ENCODE measurements around the gene ELMO1.

ELMO1 gene

DNA sequence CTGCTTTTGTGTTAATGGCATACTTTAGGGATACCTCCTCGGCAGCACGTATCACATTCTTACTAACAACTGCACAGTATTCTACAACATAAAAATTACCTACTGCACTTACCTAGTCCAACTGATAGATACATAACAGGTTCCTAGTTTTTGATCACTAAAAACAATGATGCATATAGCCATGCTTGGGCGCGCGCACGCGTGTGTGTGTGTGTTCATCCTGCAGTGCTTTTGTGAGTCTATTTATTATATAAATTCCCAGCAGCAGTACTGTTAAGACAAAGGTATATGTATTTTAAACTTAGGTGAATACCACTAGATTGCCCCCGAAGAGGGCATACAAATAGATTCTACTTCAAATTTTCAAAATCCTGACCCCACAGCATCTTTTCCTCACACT, 181.4 kb downstream of the ELMO1 start:
- no peak for DNase-seq (ENCODE audit: low read depth in 2 of 2)

DNA sequence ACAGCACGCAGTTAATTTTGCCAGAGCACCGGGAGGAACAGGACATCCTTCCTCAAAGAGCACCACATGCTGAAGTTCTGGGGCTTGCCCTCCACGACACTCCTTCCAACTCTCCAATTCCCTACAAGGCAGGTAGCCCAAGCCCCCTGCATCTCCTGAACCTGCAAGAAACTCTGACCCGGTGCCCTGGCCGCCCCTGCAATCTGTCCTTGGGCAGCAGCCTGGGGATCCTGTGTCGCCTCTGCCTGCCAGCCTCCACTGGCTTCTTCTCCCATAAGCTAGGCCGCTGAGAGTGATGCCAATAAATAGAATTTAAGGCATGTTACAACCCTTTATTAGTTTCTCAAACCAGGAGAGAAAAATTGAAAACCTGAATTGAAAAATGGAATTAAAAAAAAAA, 182.8 kb downstream of the ELMO1 start:
- no peak for DNase-seq (ENCODE audit: low read depth in 2 of 2)

DNA sequence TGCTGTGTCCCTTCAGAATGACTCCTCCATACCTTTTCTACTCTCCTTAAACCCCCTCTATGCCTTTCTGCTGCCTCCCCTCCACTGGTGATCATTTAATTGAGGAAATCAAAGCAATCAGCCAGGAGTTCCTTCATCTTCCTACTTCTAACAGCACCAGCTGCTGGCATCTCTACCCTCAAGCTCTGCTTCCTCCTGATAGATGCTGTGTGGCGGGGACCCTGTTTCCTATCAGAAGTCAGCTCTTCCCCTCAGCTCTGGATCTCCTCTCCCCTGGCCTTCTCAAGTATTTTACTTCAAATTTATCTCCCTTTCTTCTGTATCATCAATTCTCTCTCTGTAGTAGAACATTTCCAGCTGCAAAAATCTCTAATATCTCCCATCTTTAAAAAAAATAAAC, 183.7 kb downstream of the ELMO1 start:
- no peak for DNase-seq (ENCODE audit: low read depth in 2 of 2)

DNA sequence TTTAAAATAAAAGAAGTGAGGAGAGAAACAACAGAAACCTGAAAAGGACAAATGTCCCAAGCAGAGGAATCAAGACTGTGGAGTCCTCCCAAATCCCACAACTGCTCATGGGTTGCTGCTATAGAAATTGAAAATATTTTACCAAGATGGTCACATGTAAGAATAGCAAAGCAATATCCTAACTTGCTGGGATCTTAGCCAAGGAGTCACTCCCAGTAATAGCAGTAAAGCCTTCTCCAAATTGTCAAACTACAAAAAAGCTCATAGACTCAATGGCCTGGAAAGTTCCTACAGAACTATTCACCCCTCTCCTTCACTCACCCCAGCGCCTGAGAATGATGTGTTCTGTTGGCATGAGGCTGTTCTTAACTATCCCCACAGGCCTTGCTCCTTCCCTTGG, 186.5 kb downstream of the ELMO1 start:
- DNase-seq (ENCODE audit: low read depth in 2 of 2) = no peak

DNA sequence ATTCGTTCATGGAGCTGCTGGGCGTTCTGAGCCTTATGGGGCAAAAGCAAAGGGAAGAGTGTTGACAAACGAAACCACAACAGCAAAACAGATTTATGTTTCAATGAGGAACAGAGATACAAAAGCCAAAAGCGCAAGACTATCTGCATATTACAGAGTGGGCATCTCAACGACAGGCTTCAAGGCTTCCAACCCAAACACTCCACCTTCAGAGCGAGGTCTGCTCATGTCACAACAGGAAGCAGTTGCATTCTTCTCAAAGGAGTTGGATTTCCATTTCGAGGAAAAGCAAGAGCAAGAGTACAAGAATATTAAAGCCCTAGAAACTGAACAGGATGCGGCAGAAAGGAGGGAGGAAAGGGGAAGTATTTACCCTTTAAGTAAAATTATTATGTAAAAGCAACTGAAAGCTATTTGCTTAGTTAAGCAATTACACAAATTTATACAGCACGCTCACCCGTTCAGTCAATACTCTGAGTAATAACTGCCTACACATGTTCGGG, 189.3 kb downstream of the ELMO1 start:
- no peak for DNase-seq (ENCODE audit: low read depth in 2 of 2)

DNA sequence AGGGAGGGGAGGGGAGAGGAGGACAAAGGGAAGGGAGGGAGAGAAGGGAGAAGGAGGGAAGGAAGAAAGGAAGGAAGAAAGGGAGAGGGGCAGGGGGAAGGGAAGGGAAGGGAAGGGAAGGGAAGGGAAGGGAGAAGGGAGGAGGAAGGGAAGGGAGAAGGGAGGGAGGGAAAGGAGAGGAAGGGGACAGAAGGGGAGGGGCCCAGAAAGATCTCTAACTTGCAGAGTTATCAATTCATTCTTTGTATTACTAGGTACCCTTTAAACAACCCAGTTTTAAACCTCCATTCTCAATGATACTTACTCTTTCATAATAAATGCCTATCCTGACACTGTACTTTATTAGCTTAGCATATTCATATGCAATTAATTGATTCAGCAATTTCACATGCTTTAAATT, 192.0 kb downstream of the ELMO1 start:
- no peak for DNase-seq (ENCODE audit: low read depth in 2 of 2)

DNA sequence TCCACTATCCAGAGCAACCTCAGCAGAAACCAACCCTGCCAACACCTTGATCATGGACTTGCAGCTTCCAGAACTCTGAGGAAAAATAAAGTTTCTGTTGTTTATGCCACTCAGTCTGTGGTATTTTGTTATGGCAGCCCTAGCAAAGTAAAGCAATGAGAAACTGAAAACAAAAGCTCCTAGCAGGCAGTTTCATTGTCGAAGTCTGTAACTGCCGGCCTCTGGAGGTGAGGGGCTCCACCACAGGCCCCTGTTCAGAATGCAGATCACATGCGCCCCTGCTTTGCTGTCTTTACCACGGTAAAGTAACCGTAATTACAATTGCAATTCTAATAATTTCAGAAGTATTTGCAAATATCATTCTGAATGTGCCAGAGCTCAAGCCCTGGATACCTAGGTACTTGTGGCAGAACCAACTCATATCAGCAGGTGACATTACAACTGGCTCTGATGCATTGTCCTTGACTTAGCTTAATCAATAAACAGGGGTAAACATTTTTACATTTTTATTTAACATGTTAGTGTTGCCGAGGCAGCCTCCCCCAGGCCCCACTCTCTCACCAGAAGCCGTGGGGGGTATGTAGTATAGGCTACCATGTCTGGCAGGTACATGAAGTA, 193.2 kb downstream of the ELMO1 start:
- no peak for DNase-seq (ENCODE audit: low read depth in 2 of 2)

DNA sequence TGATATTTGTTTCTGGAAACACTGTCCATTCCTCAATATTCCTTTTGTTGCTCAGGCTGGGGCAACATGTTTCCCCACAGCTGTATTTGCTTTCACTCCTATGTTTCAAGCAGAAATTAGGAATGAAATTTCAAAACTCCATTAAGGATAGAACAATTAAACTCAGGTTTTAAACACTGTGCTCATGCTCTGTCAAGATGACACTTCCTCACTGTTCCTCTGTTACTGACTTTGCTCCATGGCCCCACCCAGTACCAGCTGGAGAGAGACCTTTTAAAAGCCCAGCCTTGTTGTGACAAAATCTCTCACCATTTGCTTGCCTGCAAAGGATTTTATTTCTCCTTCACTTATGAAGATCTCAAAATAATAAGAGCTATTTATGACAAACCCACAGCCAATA, 197.4 kb downstream of the ELMO1 start:
- DNase-seq (ENCODE audit: low read depth in 2 of 2) = no peak

DNA sequence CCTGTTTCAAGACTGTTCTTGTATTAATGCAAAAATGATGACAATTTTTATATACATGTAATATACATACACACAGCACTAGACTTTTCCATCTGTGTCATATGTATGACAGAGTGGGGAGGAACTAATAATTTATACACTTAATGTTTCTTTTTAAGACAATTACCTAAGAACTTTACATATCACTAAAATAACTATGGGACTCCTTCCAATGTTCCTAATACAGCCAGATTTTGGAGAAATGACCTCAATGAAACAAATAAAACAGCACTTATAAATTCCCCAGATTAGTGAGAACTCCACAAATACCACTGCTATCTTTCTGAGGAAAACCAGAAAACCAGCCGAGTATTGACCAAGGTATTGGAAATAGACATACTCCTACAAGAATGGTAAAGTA, 199.4 kb downstream of the ELMO1 start:
- DNase-seq (ENCODE audit: low read depth in 2 of 2) = no peak

DNA sequence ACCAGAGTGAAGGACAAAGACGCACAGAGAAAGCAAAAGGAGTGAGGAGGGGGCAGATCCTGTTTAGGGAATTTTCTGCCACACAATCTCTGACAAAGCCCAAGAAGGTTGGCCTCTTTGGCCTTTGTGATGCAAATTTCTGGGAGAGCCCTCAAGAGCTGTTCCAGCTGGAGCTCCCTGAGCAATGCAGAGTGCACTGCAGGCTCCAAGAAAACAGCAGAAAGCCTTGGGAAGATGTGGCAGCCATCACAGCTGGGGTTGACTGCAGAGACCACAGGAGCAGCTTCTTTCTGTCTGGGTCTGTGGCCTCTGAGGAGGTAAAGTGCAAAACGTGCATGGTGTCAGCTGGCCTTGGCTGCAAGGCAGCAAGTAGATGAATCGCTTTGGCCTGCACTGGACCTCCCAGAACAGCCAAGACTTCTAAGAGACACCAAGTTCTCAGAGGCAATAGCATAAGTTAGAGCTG, 200.2 kb downstream of the ELMO1 start:
- no peak for DNase-seq (ENCODE audit: low read depth in 2 of 2)

DNA sequence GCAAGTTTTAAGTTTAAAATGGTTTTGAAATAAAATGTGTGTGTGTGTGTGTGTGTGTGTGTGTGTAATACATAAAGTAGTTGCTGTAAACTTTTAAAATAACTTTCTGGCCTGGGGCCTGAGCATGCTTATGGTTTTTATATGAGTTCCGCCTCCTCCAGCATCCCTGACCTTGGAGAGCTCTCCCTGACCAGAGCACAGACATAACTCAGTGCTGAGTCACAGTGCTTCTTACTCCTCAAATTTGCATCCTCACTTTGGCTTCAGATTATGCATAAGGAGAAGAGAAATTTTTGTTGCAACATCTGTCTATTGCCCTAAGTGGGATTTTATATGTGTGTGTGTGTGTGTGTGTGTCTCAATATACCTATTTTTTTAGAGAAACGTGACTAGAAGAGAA, 200.8 kb downstream of the ELMO1 start:
- no peak for DNase-seq (ENCODE audit: low read depth in 2 of 2)

DNA sequence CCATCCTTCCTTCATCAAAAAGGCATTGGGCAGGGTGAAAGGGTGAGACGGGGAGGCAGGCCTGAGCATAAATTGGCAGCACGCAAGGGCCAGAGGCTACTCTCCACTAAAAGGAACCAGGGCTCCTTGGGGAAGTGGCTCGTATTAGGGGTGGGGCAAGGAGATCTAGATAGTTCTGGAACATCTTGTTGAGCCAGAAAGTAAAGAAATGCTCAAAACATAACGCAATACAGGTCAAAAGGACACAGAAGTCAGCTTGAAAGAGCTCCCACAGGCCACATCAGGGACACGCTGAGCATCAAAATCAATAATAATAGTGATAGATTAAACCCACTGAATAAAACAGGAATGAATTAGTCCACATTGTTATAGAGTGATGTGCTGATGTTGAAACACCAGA, 203.1 kb downstream of the ELMO1 start:
- DNase-seq (ENCODE audit: low read depth in 2 of 2) = no peak

DNA sequence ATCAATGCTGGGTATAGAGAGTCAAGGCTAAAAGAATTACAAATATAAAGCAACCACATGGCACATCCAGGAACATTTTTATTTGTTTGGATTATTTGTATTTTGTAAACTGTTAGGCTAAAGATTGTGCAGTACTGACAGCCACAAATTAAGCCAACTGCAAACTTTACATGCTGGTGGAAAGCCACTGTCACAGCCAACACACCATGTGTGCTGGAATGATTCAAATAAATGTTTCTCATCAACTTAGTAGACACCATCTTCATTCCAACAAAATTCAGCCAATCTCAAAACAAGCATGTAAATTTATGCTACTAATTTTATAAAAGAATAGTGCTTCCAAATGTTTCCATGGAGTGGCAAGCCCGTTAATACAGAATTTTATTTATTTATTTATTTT, 211.8 kb downstream of the ELMO1 start:
- DNase-seq (ENCODE audit: low read depth in 2 of 2) = no peak

DNA sequence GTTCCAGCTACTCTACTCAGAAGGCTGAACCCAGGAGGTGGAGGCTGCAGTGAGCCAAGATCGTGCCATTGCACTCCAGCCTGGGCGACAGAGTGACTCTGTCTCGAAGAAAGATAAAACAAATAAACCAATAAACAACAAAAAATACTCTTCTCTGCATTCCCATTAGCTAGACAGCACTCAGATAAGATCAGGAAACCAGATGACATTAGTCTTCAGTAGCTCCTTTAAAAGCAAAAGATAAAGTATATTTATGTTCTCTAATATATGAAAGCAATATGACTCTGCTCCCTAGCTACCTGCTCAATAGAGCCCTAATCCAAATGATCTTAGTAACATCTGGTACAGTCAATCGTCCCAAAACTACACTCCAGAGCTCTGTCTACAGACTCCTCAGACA, 212.9 kb downstream of the ELMO1 start:
- no peak for DNase-seq (ENCODE audit: low read depth in 2 of 2)

DNA sequence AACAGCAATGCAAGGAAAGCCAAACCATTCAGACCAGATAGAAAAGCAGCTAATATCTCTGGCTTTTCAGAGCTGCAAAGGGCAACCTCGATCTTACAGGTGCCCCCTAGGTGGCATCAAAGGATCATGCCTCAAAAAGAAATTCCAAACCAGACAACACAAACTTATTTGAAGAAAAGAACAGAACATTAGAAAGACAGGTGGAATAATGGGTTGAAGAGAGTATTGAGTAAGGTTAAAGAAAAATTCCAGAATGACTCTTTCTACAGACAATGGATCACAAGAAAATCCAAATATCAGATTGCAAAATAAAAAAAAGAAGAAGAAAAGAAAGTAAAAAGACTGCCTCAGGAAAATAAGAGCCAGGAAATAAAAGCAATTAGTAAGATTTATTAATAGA, 213.7 kb downstream of the ELMO1 start:
- DNase-seq (ENCODE audit: low read depth in 2 of 2) = no peak

DNA sequence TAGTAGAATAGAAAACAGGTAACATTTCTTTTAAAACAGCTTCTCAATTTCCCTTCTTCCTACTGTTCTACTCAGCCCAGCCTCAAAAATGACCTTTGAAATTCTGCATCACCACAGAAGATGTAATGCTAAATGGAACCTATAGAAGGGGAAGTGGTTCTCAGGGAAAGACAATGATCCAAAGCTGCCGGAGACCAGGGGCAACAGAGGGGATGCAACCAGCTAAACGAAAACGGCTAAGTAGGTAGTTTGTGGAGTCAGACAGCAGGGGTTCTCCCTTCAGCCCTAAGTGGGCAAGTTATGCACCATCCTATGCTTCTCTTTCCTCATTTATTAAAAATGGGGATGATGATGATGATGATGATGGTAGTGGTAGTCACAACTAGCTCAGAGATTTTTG, 214.3 kb downstream of the ELMO1 start:
- no peak for DNase-seq (ENCODE audit: low read depth in 2 of 2)

DNA sequence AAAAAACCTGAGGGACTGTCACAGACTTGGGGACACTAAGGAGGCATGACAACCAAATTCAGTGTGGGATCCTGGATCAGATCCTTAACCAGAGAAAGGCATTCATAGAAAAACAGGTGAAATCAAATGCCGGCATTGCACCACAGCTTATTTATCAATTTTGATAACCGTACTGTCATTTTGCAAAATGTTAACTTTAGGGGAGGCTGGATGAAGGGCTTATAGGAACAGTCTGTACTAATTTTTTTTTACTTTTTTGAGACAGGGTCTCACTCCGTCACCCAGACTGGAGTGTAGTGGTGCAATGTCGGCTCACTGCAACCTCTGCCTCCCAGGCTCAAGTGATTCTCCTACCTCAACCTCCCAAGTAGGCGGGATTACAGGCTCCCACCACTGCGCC, 217.1 kb downstream of the ELMO1 start:
- DNase-seq (ENCODE audit: low read depth in 2 of 2) = no peak

DNA sequence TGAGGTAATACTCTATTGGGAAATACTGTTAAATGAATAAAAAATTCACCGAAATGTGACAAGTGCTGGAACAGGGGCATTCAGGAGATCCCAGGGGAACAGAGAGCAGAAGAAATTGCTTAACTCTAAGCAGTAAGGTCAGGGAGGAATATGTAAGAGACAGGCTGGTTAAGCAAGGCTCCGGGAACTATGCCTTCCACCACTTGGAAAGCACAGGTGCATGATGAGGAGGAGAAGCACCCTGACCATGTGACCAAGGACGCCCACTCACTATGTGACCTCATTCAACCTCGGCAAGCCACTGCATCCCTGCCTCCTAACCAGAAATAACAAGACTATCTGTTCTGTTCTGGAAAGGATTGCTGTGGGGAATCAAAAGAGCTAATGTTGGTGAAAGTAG, 218.4 kb downstream of the ELMO1 start:
- no peak for DNase-seq (ENCODE audit: low read depth in 2 of 2)

DNA sequence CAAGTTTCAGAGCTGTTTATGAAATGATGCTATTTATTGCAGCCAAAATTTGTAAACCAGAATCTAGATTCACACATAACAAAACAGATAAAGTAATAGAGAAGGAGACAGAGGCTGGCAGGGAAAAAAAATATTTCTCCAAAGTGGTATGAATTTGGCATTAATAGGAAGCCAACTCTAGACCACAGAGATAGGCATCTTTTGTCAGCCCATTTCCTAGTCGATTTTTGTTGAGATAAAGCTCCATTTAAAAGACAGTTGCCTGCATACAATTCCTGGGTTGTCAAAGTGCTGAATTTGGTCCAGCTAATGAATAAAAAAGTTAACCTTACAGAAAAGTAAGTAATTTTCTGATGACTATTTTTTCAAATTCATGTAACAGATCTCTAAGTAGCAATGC, 219.3 kb downstream of the ELMO1 start:
- DNase-seq (ENCODE audit: low read depth in 2 of 2) = no peak

DNA sequence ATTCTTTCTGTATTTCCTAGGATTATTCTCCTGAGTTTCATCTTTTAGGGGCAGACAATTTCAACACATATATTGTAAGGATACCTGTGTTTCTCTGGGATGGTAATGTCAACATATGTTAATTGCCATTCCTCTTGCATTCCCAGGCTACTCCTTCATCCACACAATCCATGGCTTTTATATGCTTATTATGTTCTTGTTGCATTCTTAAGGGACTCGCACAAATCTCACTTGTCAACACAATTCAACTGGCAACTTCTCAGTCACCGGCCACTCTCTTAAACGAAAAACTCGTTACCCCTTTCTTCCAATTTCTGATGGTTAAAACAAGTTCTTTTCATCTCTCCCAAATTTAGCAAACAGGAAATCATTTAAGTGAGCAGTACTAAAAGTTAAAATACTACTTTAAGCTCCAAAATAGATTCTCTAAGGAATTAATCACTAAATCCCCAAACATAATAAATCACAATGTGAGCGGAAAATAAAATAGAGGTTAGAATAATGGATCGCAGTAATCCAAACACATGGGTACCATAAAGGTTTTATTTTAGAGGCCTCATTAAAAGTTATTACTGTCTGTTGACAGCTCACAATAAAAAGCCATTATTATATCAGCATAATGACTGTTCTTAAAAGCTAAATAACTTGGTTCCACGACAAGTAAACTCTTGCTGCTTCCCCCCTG, 223.2 kb downstream of the ELMO1 start:
- DNase-seq (ENCODE audit: low read depth in 2 of 2) = no peak

DNA sequence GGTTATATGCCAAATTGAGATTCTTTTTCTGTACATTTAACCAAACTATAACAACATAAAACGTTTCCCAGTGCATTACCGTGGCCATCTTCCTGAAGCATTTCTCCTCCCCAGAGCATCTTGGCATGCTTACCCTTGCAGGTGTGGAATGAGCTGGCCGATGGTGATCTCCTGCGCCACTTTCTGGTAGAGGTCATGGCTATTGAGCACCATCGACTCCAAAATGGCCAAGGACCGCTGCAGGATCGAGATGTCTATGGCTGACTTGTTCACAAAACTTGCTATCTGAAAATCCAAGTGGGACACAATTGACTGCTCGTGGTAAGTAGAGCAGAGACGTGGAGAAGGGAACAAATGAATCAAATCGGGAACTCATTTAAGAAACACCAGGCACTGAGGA, 223.9 kb downstream of the ELMO1 start:
- no peak for DNase-seq (ENCODE audit: low read depth in 2 of 2)

DNA sequence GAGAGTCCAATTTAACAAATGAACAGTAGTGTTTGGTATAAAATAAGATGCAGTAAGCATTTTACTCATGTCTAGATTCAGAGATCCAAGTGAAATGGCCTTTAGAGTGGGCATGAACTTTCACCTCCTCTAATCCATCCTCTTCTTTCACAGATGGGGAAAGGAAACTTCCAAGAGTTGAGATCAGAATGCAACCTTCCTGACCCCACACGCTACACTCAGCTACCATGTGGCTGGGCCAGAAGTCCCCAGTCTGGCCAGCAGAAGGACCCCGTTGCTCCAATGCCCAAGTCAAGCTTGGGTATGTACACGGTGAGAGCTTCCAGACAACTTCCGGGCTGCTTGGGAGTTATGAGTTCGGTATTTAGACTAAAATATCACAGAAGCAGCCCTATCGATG, 228.0 kb downstream of the ELMO1 start:
- DNase-seq (ENCODE audit: low read depth in 2 of 2) = no peak

DNA sequence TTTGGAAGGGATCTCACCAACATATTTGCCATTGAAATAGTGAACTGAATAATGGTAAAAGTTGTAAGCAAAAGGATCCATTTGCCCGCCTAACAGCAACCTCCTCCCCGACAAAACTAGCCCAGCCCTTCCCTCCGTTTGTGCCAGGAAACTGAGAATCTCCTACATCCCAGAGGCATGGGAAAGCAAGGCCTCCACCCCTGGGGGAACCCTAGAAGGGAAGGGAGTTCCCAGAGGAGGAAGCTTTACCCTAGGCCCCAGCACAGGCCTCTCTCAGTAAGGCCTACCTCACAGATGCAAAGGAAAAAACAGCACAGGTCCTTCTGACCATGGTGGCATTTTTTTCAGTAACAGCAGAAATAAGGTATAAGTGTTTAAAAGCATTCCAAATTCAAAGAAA, 229.7 kb downstream of the ELMO1 start:
- no peak for DNase-seq (ENCODE audit: low read depth in 2 of 2)

DNA sequence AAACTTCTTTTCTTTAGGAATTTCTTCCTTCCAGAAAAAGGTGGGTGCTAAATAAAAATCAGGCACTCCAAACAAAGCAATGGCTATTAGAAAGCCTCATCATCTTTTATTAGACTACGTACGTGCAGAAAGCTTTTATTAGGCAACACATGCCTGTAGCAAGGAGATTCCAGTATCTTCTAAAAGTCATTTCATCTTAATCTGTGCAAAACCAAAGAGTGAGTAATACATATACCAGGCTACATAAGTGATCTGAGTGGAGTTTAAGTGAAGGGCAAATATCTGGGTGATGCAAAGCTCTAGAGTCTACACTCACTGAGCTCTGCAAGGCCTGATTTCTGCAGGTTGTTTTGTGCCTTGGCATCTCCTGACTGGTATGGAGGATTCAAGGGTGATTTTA, 231.7 kb downstream of the ELMO1 start:
- DNase-seq (ENCODE audit: low read depth in 2 of 2) = no peak
